GM18909 (cell line): ENCODE measurements around the gene OR10A6.

Experiments used
- ATAC-seq: cut with Tn5 transposase; IDR thresholded peaks from one replicate; pipeline ENCODE4 v1.9.1; 2021; ENCODE audit warnings: mild to moderate bottlenecking; ENCODE audit not compliant: unreplicated experiment, poor library complexity

Gene OR10A6, protein sequence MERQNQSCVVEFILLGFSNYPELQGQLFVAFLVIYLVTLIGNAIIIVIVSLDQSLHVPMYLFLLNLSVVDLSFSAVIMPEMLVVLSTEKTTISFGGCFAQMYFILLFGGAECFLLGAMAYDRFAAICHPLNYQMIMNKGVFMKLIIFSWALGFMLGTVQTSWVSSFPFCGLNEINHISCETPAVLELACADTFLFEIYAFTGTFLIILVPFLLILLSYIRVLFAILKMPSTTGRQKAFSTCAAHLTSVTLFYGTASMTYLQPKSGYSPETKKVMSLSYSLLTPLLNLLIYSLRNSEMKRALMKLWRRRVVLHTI

DNA sequence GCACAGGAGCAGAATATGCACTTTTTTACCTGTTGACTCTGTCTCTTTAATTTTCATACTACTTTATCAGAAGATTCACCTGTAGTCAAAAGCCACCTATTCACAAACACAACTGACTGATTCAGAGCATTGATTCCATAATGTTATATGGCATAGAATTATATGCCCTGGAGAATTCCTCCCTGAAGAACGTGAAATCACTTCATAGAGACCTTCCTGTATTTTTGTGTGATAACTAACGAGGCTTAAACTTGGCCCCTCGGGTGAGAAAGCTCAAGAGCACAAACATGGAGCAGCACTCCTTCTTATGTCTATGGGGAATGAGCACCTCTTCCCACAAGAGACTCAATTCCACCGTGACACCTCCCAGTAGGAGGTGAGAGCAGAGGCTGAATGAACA is at the start of gene OR10A6:
Gene OR10A6, minus strand, starts transcription at position 101 of the 400 bp plus-strand sequence. CDS start 2,606 bp downstream, outside the sequence.
- no peak for ATAC-seq

DNA sequence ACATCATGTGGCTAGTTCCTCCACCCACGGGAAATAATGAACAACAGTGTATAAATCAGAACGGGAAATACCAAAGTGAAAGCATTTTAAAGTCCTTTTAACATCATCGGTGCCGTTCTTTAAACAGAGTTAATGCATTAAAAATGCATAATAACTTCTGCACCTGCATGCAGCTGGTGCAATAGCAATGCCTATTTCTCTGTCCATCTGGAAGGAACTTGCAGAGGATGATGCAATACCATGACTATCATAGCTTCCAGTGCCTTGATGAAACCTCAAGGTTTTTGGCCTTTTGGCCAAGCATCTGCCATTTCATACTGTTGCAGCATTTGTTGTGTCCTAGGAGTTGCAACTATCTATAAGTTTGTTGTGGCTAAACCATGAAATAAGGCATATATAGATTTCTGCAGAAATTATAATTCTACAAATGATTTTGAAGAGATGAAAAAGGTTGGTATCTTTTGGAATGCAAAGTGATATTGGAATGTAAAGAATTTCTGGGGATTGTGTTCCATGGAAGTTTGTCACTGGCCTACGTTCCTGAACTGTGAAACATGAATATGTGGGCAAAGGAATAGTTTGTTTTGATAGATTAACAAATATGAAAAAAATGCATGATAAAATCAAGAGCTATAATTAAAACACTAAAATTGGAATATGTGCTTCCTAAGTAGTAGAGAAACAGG is 46.3 kb upstream of the OR10A6 start:
- no peak for ATAC-seq

DNA sequence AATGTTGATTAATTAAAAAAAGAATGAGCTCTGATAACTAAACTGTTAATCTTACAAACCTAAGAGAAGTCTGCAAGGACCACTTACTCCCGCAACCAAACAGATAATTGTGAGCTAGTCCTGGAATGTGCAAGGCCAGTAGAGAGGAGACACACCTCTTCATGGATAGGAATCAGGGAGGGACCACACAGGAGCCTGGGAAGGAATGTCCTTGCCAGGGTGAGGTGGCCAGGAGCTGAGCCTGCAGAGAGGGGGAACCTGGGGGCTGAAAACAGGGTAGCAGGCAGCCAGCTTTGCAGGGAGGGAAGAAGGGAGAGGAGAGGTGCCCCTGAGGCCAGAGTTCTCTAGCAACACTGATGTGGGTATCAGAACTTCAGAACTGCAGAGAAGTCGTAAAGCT is 43.6 kb upstream of the OR10A6 start:
- ATAC-seq = no peak

DNA sequence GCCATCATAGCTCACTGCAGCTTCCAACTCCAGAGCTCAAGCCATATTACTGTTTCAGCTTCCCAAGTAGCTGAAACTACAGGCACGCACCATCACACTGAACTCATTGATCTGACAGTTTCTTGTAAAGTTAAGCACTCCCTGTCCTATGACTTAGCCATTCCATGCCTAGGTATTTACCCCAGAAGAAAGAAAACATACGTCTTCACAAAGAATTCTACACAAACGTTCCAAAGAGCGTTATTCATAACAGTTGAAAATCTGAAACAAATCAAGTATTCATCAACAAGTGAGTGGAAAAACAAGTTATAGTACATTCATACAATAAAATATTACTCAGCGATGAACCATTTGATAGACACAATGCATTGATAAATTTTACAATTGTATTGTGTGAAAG is 41.9 kb upstream of the OR10A6 start:
- no peak for ATAC-seq

DNA sequence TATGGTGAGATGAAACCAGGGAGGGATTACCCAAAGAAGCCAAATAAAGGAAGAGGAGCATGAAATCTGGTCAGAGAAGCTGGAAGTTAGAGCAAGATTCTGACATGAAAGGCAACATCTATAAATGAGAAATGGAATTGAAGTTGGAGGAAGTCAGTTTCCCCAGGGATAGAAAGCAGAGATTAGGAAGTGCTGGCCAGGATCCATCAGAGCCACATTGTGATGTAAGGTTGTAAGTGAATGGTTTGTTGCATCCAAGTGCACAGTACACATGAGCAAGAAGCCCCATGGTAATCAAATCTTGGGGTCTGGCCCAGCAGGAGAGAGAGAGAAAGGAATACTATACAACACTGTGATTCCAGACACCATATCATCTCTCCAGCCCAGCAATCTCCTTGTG is 40.8 kb upstream of the OR10A6 start:
- ATAC-seq = no peak

DNA sequence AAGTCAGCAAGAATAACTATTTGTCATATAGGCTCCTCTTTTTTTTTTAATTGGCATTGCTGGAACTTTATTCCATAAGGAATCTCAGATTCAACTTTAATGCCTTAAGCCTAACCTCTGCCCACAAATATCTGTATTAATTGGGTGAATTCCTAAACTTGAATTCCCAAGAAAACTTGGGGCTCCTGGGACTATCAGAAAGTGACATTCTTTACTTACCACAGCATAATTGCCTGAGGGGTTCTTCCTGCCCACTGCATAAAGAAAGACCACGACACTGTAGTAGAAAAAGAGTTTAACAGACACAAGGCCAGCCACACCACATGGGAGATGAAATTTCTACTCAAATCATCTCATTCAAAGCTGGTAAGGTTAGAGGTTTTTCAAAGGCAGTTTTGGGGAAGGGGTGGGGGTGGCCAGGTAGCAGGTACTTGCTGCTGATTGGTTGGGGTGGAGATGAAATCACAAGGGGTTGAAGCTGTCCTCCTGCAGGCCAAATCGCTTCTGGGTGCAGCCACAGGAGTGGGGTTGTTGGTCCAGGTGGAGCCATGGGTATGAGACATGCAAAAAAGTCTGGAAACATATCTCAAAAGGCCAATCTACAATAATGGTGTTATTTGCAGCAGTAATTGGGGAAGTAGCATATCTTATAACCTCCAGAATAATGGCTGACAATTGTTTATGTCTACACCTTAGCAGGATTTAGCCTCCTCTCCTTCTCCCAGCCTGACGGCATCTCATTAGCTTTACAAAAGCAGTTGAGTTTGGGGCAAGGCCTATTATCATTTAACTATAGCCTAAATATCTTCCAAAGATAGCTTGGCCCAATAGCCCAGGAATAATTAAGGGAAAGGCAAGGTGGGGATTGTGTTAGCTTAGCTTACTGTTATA is 38.9 kb upstream of the OR10A6 start:
- ATAC-seq = no peak

DNA sequence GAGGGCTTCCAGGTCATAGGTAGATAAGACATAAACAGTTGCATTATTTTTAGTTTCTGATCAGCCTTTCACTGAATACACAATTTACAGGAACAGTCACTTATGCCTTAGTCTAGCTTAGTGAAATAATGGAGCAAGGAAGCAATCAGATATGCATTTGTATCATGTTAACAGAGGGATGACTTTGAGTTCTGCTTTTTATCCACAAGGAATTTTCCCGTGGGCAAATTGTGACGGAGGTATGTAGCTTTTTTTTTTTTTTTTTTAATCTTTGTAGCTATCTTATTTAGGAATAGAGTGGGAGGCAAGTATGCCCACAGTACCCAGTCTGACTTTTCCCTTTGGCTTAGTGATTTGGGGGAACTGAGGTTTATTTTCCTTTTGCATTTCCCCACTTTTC is 37.6 kb upstream of the OR10A6 start:
- no peak for ATAC-seq

DNA sequence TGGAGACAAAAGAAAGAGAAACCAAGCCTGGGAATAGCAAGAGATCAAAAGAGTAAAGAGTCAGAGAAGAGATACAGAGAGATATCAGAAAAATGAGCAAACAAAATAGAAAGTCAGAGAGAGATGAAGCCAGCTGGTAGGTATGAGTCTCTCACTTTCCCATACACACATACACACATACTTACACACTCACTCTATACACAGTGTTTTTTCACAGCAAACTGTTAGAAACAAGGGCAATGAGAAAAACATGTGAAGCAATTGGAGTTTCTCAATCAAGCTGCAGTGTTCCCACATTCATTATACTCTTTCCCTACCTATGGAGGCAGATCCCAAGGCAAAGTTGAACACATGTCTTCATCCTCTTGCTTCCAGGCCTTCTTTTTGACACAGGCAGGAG is 36.8 kb upstream of the OR10A6 start:
- no peak for ATAC-seq

DNA sequence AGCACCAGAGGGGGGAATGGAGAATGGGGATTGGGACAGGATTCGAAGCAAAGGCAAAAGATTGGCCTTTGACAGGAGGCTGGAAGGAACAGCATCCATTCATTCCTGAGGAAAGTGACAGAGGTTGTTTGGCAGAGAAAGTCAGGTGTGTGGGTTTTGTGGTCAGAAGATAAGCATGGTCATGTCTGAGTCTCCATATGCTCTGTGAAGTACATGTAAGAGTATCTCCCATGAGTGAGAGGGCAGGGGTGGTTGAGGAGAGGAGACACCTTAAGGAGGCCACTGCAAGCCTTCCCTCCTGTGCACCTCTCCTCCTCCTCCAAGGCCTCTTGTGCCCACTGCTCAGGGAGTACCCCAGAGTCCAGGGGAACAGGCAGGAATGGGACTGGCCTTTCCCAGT is 36.0 kb upstream of the OR10A6 start:
- ATAC-seq = no peak

DNA sequence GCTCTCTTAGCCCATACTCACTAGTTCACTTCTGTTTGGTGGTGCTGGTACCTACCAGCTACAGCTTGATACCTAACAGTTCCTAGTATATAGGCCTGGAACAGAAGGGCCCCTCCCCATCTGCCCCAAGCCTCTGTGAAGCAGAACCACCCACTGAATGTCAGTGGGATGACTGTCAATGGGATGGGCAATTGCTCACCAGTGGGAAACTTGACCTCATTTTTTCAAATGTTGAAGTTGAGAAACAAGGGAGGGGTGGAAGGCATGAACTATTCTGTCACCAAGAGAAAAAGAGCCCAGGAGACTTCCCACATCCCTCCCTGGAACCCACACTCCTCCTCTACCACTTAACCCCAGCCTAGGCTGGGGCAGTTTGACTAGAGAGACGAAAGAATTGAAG is 34.3 kb upstream of the OR10A6 start, which contains the start of gene NLRP10:
Gene NLRP10, minus strand, starts transcription at position 62 of the 400 bp plus-strand sequence. CDS start 1,952 bp downstream, outside the sequence.
- no peak for ATAC-seq

DNA sequence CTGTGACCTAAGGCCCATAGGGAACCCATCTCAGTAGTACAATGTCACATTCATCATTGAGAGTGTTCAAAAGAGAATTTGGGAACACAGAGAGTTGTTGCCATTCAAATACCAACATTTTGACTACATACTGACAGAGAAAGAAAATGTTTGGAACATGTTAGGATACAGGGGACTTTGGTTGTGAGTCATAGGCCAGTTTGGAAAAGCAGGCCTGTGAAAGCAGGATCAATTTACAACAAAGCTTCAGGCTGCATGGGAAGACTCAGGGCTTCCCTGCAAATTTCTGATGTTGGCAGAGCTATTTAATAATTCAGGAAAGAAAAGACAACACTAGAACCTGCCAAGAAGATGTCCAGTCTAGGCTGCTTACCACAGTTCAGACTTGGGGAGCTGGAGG is 33.8 kb upstream of the OR10A6 start:
- ATAC-seq = no peak

DNA sequence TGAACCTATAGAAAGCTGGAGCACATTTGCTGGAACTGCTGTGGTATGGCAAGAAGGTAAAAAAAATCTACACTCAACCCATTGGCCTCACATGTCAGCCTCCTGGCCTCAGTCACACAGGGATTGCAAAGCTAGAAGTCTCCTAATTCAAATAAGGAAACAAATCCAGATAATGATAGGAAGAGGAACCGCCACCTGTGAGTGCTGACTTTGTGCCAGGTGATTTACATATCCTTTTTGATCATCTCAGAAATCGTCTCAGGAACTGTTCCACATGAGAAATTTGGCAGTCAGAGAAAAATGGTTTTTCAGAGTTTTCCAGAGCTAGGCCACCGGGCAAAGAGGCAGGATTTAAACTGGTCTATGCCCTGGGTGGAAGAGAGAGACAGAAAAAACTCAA is 33.2 kb upstream of the OR10A6 start:
- ATAC-seq = no peak

DNA sequence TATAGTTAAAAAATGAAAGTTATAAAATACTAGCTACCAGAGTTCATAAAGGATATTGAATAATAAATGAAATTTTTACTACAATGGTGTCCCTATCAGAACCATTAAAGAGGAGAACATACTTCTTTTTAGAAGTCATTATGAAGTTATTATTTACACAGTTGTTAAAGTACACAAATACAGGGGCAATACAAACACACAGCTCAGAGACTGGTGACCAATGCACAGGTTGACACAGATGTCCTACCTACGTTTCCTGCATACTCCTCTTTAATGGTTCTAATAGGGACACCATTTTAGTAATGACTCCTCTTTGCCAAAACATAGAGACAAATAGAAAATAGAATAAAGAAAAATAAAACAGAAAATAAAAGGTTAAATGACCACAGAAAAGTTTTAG is 24.1 kb upstream of the OR10A6 start:
- ATAC-seq = no peak

DNA sequence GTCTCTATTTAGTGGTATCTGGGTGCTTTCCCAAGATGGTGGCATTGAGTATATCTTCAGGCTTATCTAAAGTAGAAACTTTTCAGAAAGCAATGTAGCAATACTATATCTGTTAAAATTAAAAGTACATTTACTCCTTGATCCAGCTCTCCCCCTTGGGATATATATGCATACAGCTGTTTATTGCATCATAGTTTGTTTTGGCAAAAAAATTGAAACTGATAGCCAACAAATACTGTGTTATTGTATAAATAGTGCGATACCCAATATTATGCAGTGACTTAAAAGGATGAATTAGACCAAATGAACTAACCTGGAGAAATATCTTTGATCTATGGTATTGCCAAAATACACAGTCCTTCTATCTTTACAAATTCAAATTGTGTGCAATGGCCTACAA is 18.9 kb upstream of the OR10A6 start:
- no peak for ATAC-seq

DNA sequence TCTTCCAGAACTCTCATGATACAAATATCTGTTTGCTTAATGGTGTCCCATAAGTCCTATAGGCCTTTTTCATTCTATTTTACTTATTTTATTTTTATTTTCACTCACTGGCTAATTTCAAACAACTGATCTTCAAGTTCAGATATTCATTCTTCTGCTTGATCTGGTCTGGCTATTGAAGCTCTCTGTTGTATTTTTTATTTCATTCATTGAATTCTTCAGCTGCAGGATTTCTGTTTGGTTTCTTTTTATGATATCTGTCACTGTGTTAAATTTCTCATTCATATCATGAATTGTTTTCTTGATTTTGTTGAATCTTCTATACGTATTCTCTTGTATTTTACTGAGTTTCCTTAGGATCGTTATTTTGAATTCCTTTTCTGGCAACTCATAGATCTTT is 13.1 kb upstream of the OR10A6 start:
- ATAC-seq = no peak

DNA sequence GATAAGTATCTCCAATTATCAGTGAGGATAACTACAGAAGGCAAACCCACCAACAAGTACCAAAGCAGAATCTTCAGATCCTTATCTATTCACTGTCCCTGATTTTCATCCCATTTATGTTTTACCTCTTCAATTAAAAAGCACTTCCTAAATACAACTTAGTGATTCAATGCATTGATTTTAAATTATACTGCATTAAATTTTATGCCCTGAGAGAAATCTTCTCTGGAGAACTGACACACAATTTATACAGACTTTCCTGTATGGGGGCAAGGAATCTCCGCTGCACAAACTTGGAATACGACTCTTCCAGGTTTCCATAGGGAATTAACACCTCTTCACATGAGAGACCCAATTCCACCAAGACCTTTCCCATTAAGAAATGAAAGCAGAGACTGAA is 10.5 kb upstream of the OR10A6 start, which contains the start of gene OR10A3:
Gene OR10A3, minus strand, starts transcription at position 101 of the 400 bp plus-strand sequence. CDS start 2,188 bp downstream, outside the sequence.
- no peak for ATAC-seq

DNA sequence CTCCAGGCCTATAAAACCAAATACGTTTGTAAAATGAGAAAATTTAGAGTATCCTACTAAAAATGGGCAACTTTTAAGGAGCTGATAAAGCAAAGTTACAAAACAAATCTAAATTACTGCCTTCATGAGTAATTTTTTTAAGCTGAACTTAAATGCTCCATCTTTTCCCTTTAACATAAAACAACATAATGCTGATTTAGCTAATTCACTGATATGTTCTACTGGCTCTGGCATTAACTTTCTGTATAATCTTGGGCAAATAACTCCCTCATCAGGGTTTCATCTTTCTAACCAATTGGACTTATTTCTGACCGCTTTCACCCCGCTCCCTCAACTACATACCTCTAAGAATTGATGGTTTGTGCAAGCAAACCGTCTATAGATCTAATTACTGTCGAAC is 10.1 kb upstream of the OR10A6 start:
- ATAC-seq = no peak

DNA sequence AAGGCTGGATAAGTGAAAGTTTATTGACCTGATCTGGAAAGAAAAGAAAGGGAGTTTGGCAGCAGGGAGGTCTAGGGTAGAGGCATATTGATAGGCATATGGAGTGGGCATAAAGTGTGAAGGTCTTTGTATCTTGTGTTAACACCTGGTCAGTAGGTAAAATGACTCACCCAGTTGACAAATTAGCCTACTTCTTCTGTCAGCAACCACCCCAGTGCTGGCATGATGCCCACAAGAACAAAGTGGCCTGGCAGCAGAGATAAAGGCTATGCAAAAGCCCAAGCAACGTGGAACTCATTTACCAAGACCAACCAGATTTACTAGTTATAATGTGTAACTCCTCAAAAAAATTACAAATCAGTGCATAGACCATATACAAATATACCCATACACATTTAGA is 5.5 kb upstream of the OR10A6 start:
- ATAC-seq = no peak

DNA sequence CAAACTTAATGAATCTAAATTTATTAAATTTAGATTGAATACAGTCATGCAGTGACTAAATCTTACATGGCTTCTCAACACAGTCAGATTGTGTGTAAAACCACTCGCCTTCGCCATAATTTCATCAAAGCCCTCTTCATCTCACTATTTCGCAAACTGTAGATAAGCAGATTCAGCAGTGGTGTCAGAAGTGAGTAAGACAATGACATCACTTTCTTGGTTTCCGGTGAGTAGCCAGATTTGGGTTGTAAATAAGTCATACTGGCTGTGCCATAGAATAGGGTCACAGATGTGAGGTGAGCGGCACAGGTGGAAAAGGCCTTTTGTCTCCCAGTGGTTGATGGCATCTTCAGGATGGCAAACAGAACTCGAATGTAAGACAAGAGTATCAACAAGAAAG is 3.4 kb downstream of the OR10A6 start:
- no peak for ATAC-seq

DNA sequence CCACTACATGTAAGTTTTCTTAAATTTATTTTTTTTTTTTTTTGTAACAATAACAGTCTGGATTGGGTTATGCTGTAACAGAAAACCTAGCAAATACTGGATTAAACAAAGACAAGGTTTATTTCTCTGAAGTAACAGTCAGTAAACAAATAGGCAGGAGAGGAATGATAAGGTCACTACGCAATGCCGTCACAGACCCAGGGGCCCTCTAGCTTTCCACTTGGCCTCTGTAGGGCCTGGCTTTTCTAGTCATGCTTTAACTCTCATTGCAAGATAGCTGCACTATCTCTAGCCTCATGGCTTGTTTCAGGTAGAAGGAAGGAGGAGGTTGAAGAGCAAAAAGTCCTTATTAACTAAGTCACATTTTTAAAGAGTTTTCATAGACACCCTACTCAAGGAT is 6.5 kb downstream of the OR10A6 start:
- no peak for ATAC-seq

DNA sequence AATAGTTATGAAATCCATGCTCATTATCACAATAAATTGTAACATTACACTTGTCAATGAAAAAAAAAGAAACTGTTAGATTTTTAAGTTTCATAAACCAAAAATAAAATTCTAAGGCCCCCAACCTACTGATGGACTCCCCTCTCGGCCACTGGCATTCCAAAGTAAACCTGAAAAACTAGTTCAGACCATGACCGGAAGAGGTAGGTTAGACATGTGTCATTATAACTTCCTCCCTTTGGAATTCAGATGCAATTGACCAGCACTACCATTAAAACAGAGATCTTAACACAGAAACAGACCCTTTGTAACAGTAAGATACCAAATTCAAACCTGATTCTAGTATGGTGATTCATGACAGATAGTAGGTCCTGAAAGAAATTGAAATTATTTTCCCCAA is 12.9 kb downstream of the OR10A6 start:
- no peak for ATAC-seq
